AG04449 (cell line): ENCODE measurements around the gene ADGRL3.

ENCODE experiments used
- CTCF ChIA-PET: fragments of 350-600 bp; formaldehyde crosslinking; extraction: SDS; loops from one replicate; lab custom pipeline; 2021; ENCODE audit warnings: antibody characterized with exemption; lab: Yijun Ruan, JAX
- POLR2A ChIA-PET: fragments of 400-600, 350-600 bp; formaldehyde crosslinking; extraction: SDS; loops from one replicate; lab custom pipeline; 2020; ENCODE audit warnings: antibody characterized with exemption, inconsistent platforms; lab: Yijun Ruan, JAX
- DNase-seq: peaks from one replicate; pipeline ENCODE4 v3.0.0-alpha.2; 2010; ENCODE audit warnings: low read depth, low spot score
- H3K4me3 ChIP-seq: 2 replicates; pipeline ENCODE4 v1.5.1; 2011; ENCODE audit warnings: low read depth, mild to moderate bottlenecking, control low read depth, low read length
- TF ChIP-seq, protein P1 (sequence below): IDR thresholded peaks from one replicate; pipeline ENCODE4 v1.5.1; 2011; ENCODE audit warnings: mild to moderate bottlenecking, moderate library complexity, low read length, control low read depth, inconsistent platforms; ENCODE audit not compliant: insufficient read depth; ENCODE audit errors: missing control alignments

ADGRL3 gene

GRCh38 chr4:61938250-61938846 is 738.2 kb downstream of the ADGRL3 start:
- TF ChIP-seq, protein P1, sequence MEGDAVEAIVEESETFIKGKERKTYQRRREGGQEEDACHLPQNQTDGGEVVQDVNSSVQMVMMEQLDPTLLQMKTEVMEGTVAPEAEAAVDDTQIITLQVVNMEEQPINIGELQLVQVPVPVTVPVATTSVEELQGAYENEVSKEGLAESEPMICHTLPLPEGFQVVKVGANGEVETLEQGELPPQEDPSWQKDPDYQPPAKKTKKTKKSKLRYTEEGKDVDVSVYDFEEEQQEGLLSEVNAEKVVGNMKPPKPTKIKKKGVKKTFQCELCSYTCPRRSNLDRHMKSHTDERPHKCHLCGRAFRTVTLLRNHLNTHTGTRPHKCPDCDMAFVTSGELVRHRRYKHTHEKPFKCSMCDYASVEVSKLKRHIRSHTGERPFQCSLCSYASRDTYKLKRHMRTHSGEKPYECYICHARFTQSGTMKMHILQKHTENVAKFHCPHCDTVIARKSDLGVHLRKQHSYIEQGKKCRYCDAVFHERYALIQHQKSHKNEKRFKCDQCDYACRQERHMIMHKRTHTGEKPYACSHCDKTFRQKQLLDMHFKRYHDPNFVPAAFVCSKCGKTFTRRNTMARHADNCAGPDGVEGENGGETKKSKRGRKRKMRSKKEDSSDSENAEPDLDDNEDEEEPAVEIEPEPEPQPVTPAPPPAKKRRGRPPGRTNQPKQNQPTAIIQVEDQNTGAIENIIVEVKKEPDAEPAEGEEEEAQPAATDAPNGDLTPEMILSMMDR = no peak

DNA sequence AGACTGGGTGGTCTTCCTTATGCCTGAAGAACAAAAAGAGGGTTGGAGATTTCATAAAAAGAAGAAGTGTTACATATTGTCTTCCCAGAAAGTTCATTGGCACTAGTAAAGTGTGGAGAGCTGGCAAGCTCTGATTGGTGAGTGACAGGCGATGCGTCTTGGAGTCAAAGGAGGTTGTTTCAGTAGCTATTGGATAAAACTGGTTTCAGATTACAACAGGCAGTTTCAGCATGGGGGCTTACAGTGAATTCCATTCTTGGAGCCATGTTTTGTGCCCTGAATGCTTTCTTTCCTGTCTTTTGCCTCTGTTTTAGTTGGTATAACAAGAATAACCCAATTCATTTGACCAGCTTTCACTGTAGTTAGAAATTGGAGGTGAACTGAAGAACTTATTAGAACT is 750.5 kb downstream of the ADGRL3 start:
- H3K4me3 ChIP-seq = no peak overlapping the region
- ChIA-PET CTCF (no interaction called here), POLR2A (no interaction called here)
- TF ChIP-seq, protein P1 = no peak
- DNase-seq = no peak

More at GRCh38 chr4:61938250-61938846, 738.2 kb downstream of the ADGRL3 start:
- ChIA-PET POLR2A (no interaction called here), CTCF (no interaction called here)
- no peak for DNase-seq
- no peak overlapping the region for H3K4me3 ChIP-seq

DNA sequence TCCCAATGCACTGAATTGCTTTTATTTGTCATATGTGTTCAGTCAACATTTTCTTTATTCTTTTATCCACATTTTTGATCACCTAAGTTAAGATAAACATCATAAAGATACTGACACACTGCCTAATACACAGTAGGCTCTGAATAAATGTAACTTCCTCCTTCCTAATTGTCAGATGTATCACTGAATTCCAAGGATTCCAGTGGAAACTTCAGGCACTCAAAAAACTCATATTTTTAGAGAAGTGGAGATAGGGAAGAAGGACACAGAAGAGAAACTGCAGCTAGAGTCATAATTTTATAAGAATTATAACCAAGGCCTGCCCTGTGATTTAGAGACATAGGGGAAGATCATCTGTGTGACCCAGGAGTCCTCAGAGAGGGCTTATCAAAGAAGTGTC is 753.3 kb downstream of the ADGRL3 start:
- POLR2A ChIA-PET = no interaction called here
- no peak for DNase-seq
- TF ChIP-seq, protein P1 = no peak
- H3K4me3 ChIP-seq = no peak overlapping the region
- CTCF ChIA-PET = no interaction called here

- TF ChIP-seq, protein P1 = no peak
- H3K4me3 ChIP-seq = no peak overlapping the region
- ChIA-PET CTCF (no interaction called here), POLR2A (no interaction called here)
- no peak for DNase-seq
These were observed 758.5 kb downstream of the ADGRL3 start for GRCh38 chr4:61958591-61958990.

GRCh38 chr4:61959087-61959486 is 759.0 kb downstream of the ADGRL3 start:
- CTCF ChIA-PET = no interaction called here
- DNase-seq = no peak
- POLR2A ChIA-PET = no interaction called here

DNA sequence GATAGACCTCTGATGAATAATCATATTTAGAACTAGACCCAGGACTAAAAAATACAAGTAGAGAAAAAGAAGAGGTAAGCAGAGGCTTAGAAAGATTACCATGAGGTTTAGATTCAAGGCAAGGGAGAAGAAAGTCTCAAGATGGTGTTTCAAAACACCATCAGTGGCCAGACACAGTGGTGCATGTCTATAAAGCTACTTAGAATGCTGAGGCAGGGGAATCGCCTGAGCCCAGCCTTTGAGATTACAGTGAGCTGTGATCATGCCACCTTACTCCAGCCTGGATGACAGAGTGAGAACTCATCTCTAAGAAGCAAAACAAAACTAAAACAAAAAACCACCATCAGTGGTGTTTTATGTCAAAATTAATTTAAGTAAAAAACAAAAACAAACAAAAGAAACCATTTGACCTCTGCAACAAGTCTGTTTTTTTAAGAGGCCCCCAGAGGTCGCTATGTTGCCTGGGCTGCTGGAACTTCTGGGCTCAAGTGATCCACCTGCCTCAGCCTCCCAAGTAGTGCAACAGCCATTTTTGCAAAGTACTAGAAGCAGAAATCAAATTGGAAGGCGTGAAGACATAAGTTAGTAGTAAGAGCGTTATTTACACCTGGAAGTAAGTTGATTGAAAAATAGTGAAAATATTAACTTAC is 784.3 kb downstream of the ADGRL3 start:
- CTCF ChIA-PET = no interaction called here
- no peak overlapping the region for H3K4me3 ChIP-seq
- DNase-seq = no peak
- POLR2A ChIA-PET = no interaction called here
- TF ChIP-seq, protein P1 = no peak

More at GRCh38 chr4:61959087-61959486, 759.0 kb downstream of the ADGRL3 start:
- TF ChIP-seq, protein P1 = no peak
- H3K4me3 ChIP-seq = no peak overlapping the region
